HepG2 (cell line): ENCODE data around the gene FARSB. TPM values are rescaled to one million over a fixed set of nuclear protein-coding genes. Genes with fewer than 3 reads are reported as not detected.

ENCODE experiments used
- ARHGAP35 ChIP-seq: sonication (generic); formaldehyde crosslinking; IDR thresholded peaks from 2 replicates; pipeline ENCODE4 v1.9.0; 2022; ENCODE audit warnings: mild to moderate bottlenecking, inconsistent platforms, moderate library complexity, missing genetic modification reagents, borderline replicate concordance
- BCLAF1 ChIP-seq: fragments of 450-650 bp; IDR thresholded peaks from 2 replicates; pipeline ENCODE4 v1.6.1; 2017; ENCODE audit warnings: mild to moderate bottlenecking
- CBX5 ChIP-seq: sonication (generic); formaldehyde crosslinking; IDR thresholded peaks from 2 replicates; pipeline ENCODE4 v1.4.0; 2020; ENCODE audit warnings: missing genetic modification reagents, borderline replicate concordance
- CC2D1A ChIP-seq: sonication (generic); formaldehyde crosslinking; IDR thresholded peaks from 2 replicates; pipeline ENCODE4 v1.8.1; 2023; ENCODE audit warnings: mild to moderate bottlenecking, missing genetic modification reagents
- CREB1 ChIP-seq, 2 experiments: fragments of 450-650 bp in 1 of 2; IDR thresholded peaks; 2 replicates each; pipeline ENCODE4 v1.6.1; 2016 to 2017; ENCODE audit warnings: control low read depth in 1 of 2, mild to moderate bottlenecking in 1 of 2, missing compliant biosample characterization in 1 of 2, missing genetic modification characterization in 1 of 2
- CSRNP1 ChIP-seq: sonication (generic); formaldehyde crosslinking; IDR thresholded peaks from 2 replicates; pipeline ENCODE4 v1.8.1; 2023; ENCODE audit warnings: mild to moderate bottlenecking, missing genetic modification reagents
- GATAD2A ChIP-seq: IDR thresholded peaks from 2 replicates; pipeline ENCODE4 v1.6.1; 2016
- MEIS1 ChIP-seq: sonication (generic); formaldehyde crosslinking; IDR thresholded peaks from 2 replicates; pipeline ENCODE4 v1.9.0; 2021; ENCODE audit warnings: mild to moderate bottlenecking, missing genetic modification reagents, moderate library complexity, borderline replicate concordance
- NR3C1 ChIP-seq: sonication (generic); formaldehyde crosslinking; IDR thresholded peaks from 2 replicates; pipeline ENCODE4 v1.4.0; 2020; ENCODE audit warnings: missing genetic modification reagents
- RBAK ChIP-seq: sonication (generic); formaldehyde crosslinking; IDR thresholded peaks from 2 replicates; pipeline ENCODE4 v1.5.1; 2020; ENCODE audit warnings: mild to moderate bottlenecking, missing genetic modification reagents
- TEAD2 ChIP-seq: sonication (generic); formaldehyde crosslinking; IDR thresholded peaks from 2 replicates; pipeline ENCODE4 v1.9.0; 2021; ENCODE audit warnings: missing genetic modification reagents
- TMF1 ChIP-seq: sonication (generic); formaldehyde crosslinking; IDR thresholded peaks from 2 replicates; pipeline ENCODE4 v1.8.1; 2022; ENCODE audit warnings: low read depth, missing genetic modification reagents
- ZNF296 ChIP-seq: sonication (generic); formaldehyde crosslinking; conservative IDR thresholded peaks from 2 replicates; pipeline ENCODE4 v1.5.0; 2020; ENCODE audit warnings: mild to moderate bottlenecking, missing genetic modification reagents
- ZNF382 ChIP-seq: sonication (generic); formaldehyde crosslinking; IDR thresholded peaks from 2 replicates; pipeline ENCODE4 v1.5.0; 2020; ENCODE audit warnings: missing genetic modification reagents, mild to moderate bottlenecking, borderline replicate concordance
- ZNF446 ChIP-seq: sonication (generic); formaldehyde crosslinking; IDR thresholded peaks from 2 replicates; pipeline ENCODE4 v1.5.0; 2020; ENCODE audit warnings: mild to moderate bottlenecking, missing genetic modification reagents
- ZNF549 ChIP-seq: sonication (generic); formaldehyde crosslinking; IDR thresholded peaks from 2 replicates; pipeline ENCODE4 v1.5.0; 2020; ENCODE audit warnings: missing genetic modification reagents
- polyA plus RNA-seq, 8 experiments: library from polyadenylated mRNA; depleted of rRNA in 3 of 8; stranded (reverse) in 7 of 8; unstranded in 1 of 8; fragments of >200 nt; fragmentation: Illumina TruSeq in 4 of 8; extraction: Trizol in 4 of 8; gene quantifications; 2 replicates each; pipeline versions ENCODE4 v1.2.1 to v1.2.3, GENCODE V29; 2011 to 2016; ENCODE audit warnings: low read depth in 4 of 8, missing spikeins in 1 of 8, mixed read lengths in 1 of 8; ENCODE audit not compliant: insufficient read depth in 1 of 8
- total RNA-seq, 5 experiments: library from RNA; depleted of rRNA; stranded (reverse); fragments of >200 nt; fragmentation: Illumina TruSeq; extraction: Trizol; gene quantifications; 2 replicates each; pipeline ENCODE4 v1.2.3, GENCODE V29; 2016; ENCODE audit warnings: low read depth in 1 of 5
- TF ChIP-seq, protein P1 (sequence below): sonication (generic); formaldehyde crosslinking; conservative IDR thresholded peaks from 2 replicates; pipeline ENCODE4 v1.4.0; 2020; ENCODE audit warnings: missing genetic modification reagents
- TF ChIP-seq, protein P2 (sequence below): sonication (generic); formaldehyde crosslinking; IDR thresholded peaks from 2 replicates; pipeline ENCODE4 v1.4.0; 2020; ENCODE audit warnings: missing genetic modification reagents, borderline replicate concordance
- TF ChIP-seq, protein P3 (sequence below): sonication (generic); formaldehyde crosslinking; conservative IDR thresholded peaks from 2 replicates; pipeline ENCODE4 v1.4.0; 2020; ENCODE audit warnings: missing genetic modification reagents

The FARSB gene
- total and polyA plus RNA-seq, 2 of the 13 experiments (the other 11 are each of a cell fraction or from before 2014, with no cell fraction given) = 23.3 to 45.9 TPM

DNA sequence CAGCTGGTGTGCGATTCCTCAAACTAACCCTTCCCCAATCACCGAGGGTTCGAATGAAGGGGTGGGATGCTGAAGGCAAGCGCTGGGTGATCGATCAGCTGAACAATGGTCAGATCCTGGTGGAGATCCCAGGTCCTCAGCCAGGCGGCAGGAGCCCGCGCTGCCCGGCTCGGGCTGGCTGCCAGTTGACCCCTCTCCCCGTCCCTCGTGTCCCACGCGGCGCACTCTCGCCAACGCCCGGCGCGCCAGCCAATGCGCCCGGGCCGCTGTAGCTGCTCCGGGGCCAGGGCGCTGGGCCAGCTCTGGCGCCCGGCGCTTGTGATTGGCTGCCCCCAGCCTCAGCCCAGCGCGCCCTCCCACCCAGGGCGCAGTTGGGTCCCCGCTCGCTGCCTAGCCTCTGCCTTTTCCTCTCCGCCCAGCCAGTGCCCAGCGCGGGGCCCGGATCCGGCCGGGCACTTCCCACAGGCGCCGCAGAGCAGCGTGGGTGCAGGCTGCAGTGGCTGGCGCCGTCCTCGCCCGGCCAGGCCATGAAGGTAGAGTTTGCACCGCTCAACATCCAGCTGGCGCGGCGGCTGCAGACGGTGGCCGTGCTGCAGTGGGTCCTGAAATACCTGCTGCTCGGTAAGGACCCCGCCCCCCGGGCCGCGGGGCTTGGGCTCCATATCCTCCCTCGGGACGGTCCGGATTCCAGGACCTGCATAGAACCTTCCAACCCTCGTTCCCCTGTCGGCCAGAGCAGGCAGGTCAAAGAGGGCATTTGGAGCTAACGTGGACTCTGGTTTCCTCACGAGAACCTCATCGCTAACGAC lies 15.6 kb upstream of the FARSB start, which contains the start of gene MOGAT1 (continued):
- no peak for TF ChIP-seq CREB1 (IDR thresholded peaks at IDR 0.05)
- TF ChIP-seq CREB1 (CRISPR knock-in tag; IDR thresholded peaks at IDR 0.05) = no peak
- peak; percentile 97 for TF ChIP-seq ZNF446 (CRISPR knock-in tag)
- TF ChIP-seq, protein P1, sequence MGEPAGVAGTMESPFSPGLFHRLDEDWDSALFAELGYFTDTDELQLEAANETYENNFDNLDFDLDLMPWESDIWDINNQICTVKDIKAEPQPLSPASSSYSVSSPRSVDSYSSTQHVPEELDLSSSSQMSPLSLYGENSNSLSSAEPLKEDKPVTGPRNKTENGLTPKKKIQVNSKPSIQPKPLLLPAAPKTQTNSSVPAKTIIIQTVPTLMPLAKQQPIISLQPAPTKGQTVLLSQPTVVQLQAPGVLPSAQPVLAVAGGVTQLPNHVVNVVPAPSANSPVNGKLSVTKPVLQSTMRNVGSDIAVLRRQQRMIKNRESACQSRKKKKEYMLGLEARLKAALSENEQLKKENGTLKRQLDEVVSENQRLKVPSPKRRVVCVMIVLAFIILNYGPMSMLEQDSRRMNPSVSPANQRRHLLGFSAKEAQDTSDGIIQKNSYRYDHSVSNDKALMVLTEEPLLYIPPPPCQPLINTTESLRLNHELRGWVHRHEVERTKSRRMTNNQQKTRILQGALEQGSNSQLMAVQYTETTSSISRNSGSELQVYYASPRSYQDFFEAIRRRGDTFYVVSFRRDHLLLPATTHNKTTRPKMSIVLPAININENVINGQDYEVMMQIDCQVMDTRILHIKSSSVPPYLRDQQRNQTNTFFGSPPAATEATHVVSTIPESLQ (CRISPR knock-in tag) = no peak
- peak; percentile 93 for TF ChIP-seq TMF1 (CRISPR knock-in tag)
- TF ChIP-seq RBAK = 0 out of 2 replicates have a peak, but pooled peaks have one; percentile 46
- peak; percentile 81; the same call in 1 of the 2 replicates for TF ChIP-seq CBX5
- TF ChIP-seq TEAD2 (CRISPR knock-in tag) = peak; percentile 53; the same call in 1 of the 2 replicates
- peak; percentile 97; the same call in 1 of the 2 replicates for TF ChIP-seq CSRNP1 (CRISPR knock-in tag)
- TF ChIP-seq ZNF382 = no peak
- TF ChIP-seq, protein P2, sequence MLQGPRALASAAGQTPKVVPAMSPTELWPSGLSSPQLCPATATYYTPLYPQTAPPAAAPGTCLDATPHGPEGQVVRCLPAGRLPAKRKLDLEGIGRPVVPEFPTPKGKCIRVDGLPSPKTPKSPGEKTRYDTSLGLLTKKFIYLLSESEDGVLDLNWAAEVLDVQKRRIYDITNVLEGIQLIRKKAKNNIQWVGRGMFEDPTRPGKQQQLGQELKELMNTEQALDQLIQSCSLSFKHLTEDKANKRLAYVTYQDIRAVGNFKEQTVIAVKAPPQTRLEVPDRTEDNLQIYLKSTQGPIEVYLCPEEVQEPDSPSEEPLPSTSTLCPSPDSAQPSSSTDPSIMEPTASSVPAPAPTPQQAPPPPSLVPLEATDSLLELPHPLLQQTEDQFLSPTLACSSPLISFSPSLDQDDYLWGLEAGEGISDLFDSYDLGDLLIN (CRISPR knock-in tag) = peak; percentile 28; the same call in 1 of the 2 replicates
- peak; percentile 53; the same call in 1 of the 2 replicates for TF ChIP-seq GATAD2A (CRISPR knock-in tag)
- TF ChIP-seq, protein P3, sequence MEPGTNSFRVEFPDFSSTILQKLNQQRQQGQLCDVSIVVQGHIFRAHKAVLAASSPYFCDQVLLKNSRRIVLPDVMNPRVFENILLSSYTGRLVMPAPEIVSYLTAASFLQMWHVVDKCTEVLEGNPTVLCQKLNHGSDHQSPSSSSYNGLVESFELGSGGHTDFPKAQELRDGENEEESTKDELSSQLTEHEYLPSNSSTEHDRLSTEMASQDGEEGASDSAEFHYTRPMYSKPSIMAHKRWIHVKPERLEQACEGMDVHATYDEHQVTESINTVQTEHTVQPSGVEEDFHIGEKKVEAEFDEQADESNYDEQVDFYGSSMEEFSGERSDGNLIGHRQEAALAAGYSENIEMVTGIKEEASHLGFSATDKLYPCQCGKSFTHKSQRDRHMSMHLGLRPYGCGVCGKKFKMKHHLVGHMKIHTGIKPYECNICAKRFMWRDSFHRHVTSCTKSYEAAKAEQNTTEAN (CRISPR knock-in tag) = no peak; the same call in 1 of the 2 replicates
- TF ChIP-seq MEIS1 = peak; percentile 92; the same call in 1 of the 2 replicates
- no peak for TF ChIP-seq NR3C1 (CRISPR knock-in tag)
- no peak for TF ChIP-seq ZNF296 (CRISPR knock-in tag)
- TF ChIP-seq ZNF549 (CRISPR knock-in tag) = no peak
- peak; percentile 86; the same call in 1 of the 2 replicates for TF ChIP-seq ARHGAP35 (CRISPR knock-in tag)
- no peak for TF ChIP-seq BCLAF1
- peak; percentile 80; the same call in 1 of the 2 replicates for TF ChIP-seq CC2D1A
